ENCODE measurements around the gene NXPH1. TPM values are rescaled to one million over a fixed set of nuclear protein-coding genes. Genes with fewer than 3 reads are reported as not detected.

Gene NXPH1
- total RNA-seq, 1 donor from 2014 or later: 0.29 TPM

DNA sequence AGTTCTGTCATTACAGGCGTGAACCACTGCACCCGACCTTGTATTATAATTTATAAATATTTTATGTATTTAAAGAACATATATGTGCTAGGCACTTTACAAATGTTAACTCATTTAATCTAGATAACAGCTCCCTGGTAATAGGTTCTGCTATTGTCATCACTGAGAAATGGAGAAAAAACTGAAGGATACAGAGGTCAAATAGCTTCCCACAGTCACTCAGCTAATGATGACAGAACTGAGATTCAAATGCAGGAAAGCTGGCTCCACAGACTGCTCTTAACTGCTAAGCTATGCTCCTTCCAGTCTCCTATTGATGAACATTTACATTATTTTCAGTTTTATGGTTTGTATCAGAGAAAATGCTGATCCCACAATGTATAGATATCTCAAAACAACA is 28.9 kb downstream of the NXPH1 start:
- no peak overlapping the region for H3K4me3 Mint-ChIP-seq
- H3K9me3 Mint-ChIP-seq: no peaks in the 10 kb centered on the region
- no peak for DNase-seq (ENCODE audit: extremely low spot score, unreplicated experiment)
- H3K27ac Mint-ChIP-seq: no peak overlapping the region
- H3K4me1 Mint-ChIP-seq (ENCODE audit: unreplicated experiment): no peaks in the 10 kb centered on the region
- no peaks in the 10 kb centered on the region for H3K36me3 Mint-ChIP-seq
- TF ChIP-seq, protein P1, sequence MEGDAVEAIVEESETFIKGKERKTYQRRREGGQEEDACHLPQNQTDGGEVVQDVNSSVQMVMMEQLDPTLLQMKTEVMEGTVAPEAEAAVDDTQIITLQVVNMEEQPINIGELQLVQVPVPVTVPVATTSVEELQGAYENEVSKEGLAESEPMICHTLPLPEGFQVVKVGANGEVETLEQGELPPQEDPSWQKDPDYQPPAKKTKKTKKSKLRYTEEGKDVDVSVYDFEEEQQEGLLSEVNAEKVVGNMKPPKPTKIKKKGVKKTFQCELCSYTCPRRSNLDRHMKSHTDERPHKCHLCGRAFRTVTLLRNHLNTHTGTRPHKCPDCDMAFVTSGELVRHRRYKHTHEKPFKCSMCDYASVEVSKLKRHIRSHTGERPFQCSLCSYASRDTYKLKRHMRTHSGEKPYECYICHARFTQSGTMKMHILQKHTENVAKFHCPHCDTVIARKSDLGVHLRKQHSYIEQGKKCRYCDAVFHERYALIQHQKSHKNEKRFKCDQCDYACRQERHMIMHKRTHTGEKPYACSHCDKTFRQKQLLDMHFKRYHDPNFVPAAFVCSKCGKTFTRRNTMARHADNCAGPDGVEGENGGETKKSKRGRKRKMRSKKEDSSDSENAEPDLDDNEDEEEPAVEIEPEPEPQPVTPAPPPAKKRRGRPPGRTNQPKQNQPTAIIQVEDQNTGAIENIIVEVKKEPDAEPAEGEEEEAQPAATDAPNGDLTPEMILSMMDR (conservative IDR thresholded peaks at IDR 0.05): no peak
- H3K27me3 Mint-ChIP-seq: peaks cover 41% of the 10 kb centered on the region

- H3K27ac Mint-ChIP-seq: no peak overlapping the region
- no peaks in the 10 kb centered on the region for H3K9me3 Mint-ChIP-seq
- H3K4me1 Mint-ChIP-seq (ENCODE audit: unreplicated experiment): no peaks in the 10 kb centered on the region
Measured at GRCh38 chr7:8465338-8465737, 31.9 kb downstream of the NXPH1 start.

GRCh38 chr7:8480527-8480926 is 47.1 kb downstream of the NXPH1 start:
- no peak overlapping the region for H3K4me3 Mint-ChIP-seq
- TF ChIP-seq, protein P1 (conservative IDR thresholded peaks at IDR 0.05): no peak
- H3K27ac Mint-ChIP-seq: no peak overlapping the region
- no peaks in the 10 kb centered on the region for H3K27me3 Mint-ChIP-seq
- H3K4me1 Mint-ChIP-seq (ENCODE audit: unreplicated experiment): no peaks in the 10 kb centered on the region
- H3K36me3 Mint-ChIP-seq: no peaks in the 10 kb centered on the region
- no peak for DNase-seq (ENCODE audit: extremely low spot score, unreplicated experiment)
- no peaks in the 10 kb centered on the region for H3K9me3 Mint-ChIP-seq

More at GRCh38 chr7:8465338-8465737, 31.9 kb downstream of the NXPH1 start:
- no peak overlapping the region for H3K4me3 Mint-ChIP-seq
- peaks cover 38% of the 10 kb centered on the region for H3K27me3 Mint-ChIP-seq
- TF ChIP-seq, protein P1 (conservative IDR thresholded peaks at IDR 0.05): no peak
- H3K36me3 Mint-ChIP-seq: no peaks in the 10 kb centered on the region
- DNase-seq (ENCODE audit: extremely low spot score, unreplicated experiment): no peak

- Mint-ChIP-seq H3K27me3 (no peaks in the 10 kb centered on the region), H3K4me1 (ENCODE audit: unreplicated experiment) (no peaks in the 10 kb centered on the region), H3K36me3 (no peaks in the 10 kb centered on the region), H3K4me3 (no peak overlapping the region), H3K27ac (no peak overlapping the region), H3K9me3 (no peaks in the 10 kb centered on the region)
- no peak for DNase-seq (ENCODE audit: extremely low spot score, unreplicated experiment)
- TF ChIP-seq, protein P1 (conservative IDR thresholded peaks at IDR 0.05): no peak
Measured at GRCh38 chr7:8481096-8481495, 47.7 kb downstream of the NXPH1 start.

DNA sequence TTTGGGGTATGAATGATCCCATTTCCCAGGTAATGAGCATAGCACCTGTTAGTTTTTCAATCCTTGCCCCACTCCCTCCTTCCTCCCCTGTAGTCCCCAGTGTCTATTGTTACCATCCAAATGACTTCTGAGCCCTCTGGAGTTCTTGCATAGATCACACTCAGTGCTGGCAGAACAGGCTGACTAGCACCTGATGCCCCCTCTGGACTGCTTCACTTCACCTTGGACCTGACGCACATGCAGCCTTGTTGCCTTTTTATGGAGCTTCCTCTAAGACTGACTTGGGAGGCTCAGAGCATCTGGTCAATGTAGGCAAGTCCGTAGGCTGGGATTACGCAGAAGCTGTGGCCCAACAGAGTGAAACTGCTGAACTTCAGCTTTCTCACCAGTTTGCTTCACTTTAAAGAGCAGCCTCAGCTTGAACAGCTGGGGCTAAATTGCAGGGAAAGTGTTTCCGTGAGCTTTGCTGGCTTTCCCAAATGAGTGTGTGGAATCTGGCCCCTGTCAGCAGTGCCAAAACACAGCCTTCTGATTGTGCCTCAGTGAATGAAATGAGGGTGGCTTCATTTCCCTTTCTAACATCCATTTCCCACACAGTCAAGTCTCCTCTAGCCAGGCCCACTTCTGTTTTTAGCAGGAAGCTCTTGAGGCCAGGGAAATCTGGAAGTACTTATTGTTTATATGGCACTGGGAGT is 48.5 kb downstream of the NXPH1 start:
- no peak overlapping the region for H3K27ac Mint-ChIP-seq
- TF ChIP-seq, protein P1 (conservative IDR thresholded peaks at IDR 0.05): no peak
- H3K9me3 Mint-ChIP-seq: no peaks in the 10 kb centered on the region
- no peak for DNase-seq (ENCODE audit: extremely low spot score, unreplicated experiment)
- H3K4me3 Mint-ChIP-seq: no peak overlapping the region
- H3K36me3 Mint-ChIP-seq: no peaks in the 10 kb centered on the region
- H3K27me3 Mint-ChIP-seq: peaks cover 4% of the 10 kb centered on the region
- no peaks in the 10 kb centered on the region for H3K4me1 Mint-ChIP-seq (ENCODE audit: unreplicated experiment)
